Peyer's patch (tissue), 4 donors: ENCODE measurements around the gene STUM.

Experiments
- POLR2A ChIP-seq, 2 donors: fragments of 450-650 bp; IDR thresholded peaks; one replicate each; pipeline ENCODE4 v1.5.1; 2017; ENCODE audit warnings: antibody characterized with exemption in 2 of 2, mild to moderate bottlenecking in 2 of 2, moderate library complexity in 2 of 2
- TF ChIP-seq, protein P1 (sequence below), 6 experiments: fragments of 450-650 bp in 4 of 6; fragments of 200-600 bp in 2 of 6; sonication (generic) in 1 of 6; IDR thresholded peaks; one replicate each; pipeline ENCODE4 v1.5.1; 2017 to 2019; ENCODE audit warnings: antibody characterized with exemption in 6 of 6, mild to moderate bottlenecking in 3 of 6, moderate library complexity in 1 of 6

DNA sequence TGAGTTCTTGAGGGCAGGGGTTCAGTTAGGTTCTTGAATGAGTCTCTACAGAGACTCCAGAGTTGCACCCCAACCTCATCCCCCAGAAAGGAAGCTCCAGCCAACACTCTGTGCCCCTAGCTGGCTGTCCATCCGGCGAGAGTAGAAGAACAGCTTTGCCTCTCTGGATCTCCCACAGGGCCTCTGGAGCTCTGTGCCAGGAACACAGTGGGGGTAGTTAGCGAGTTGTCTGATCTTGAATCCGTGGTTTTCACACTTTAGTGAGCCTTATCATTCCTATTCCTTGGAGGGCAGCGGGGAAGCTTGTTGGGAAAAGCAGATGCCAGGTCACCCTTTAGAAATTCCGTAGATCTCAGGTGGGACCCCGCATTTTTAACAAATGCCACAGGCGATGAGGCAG lies 45.0 kb downstream of the STUM start:
- TF ChIP-seq, protein P1, sequence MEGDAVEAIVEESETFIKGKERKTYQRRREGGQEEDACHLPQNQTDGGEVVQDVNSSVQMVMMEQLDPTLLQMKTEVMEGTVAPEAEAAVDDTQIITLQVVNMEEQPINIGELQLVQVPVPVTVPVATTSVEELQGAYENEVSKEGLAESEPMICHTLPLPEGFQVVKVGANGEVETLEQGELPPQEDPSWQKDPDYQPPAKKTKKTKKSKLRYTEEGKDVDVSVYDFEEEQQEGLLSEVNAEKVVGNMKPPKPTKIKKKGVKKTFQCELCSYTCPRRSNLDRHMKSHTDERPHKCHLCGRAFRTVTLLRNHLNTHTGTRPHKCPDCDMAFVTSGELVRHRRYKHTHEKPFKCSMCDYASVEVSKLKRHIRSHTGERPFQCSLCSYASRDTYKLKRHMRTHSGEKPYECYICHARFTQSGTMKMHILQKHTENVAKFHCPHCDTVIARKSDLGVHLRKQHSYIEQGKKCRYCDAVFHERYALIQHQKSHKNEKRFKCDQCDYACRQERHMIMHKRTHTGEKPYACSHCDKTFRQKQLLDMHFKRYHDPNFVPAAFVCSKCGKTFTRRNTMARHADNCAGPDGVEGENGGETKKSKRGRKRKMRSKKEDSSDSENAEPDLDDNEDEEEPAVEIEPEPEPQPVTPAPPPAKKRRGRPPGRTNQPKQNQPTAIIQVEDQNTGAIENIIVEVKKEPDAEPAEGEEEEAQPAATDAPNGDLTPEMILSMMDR (IDR thresholded peaks at IDR 0.05), result no peak
- no peak for TF ChIP-seq POLR2A (IDR thresholded peaks at IDR 0.05)
